ENCODE data around the gene OTOR. TPM values are rescaled to one million over a fixed set of nuclear protein-coding genes. Genes with fewer than 3 reads are reported as not detected.

The OTOR gene
- total RNA-seq, 1 experiment from 2014 or later = not detected

- BruUV-seq (replicated peaks) = no TSS peak
- no peak for ATAC-seq
- in situ Hi-C loops (cut with HindIII; ENCODE audit: low pct_unique_long_range_greater_than_20kb, low sequenced_read_pairs) = no loop called here
These were observed 36.4 kb upstream of the OTOR start for GRCh38 chr20:16711661-16712258.

DNA sequence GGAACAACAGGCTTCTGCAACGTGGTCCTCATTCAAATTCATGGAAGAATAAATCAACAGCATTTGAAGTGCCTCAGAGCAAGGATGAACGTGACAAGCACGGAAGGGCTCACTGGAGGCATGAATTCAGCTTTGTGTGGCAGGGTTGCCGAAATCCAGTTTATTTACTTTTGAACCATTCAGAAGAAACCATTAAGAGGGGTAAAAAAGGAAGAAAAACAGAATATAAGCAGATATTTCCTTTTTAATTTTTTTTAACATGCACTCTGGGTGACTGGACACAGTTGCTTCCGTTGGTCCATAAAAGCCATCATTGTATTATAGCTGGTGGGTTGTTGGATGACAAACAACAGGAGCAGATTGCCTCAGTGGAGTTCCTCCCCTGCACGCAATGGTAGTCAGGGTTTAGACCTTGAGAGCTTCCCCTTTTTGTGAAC lies 35.6 kb upstream of the OTOR start:
- Histone ChIP-seq H3K9me3 (ENCODE audit: control insufficient read depth, insufficient read depth, low read depth, low read length) (no peaks in the 10 kb centered on the region), H3K4me1 (ENCODE audit: control insufficient read depth, insufficient read depth, low read length) (no peaks in the 10 kb centered on the region), H3K36me3 (ENCODE audit: control insufficient read depth, insufficient read depth, low read length) (no peaks in the 10 kb centered on the region), H3K4me3 (ENCODE audit: low read depth in 2 of 2, low read length in 2 of 2) (no peak overlapping the region), H3K27me3 (ENCODE audit: control insufficient read depth, insufficient read depth, low read length) (peaks cover 5% of the 10 kb centered on the region; the same call in 1 of the 2 replicates), H3K27ac (ENCODE audit: low read length) (no peak overlapping the region)
- in situ Hi-C loops (cut with HindIII; ENCODE audit: low pct_unique_long_range_greater_than_20kb, low sequenced_read_pairs) = no loop called here
- TF ChIP-seq TCF7L2 (IDR thresholded peaks at IDR 0.05; ENCODE audit: low read depth, low read length) (no peak), POLR2AphosphoS5 (IDR thresholded peaks at IDR 0.05; ENCODE audit: low read depth, low read length) (no peak), CTCF (IDR thresholded peaks at IDR 0.05) (no peak), SIN3A (IDR thresholded peaks at IDR 0.05; ENCODE audit: borderline replicate concordance, insufficient read depth, low read depth, low read length) (no peak)
- TF ChIP-seq, protein P1, sequence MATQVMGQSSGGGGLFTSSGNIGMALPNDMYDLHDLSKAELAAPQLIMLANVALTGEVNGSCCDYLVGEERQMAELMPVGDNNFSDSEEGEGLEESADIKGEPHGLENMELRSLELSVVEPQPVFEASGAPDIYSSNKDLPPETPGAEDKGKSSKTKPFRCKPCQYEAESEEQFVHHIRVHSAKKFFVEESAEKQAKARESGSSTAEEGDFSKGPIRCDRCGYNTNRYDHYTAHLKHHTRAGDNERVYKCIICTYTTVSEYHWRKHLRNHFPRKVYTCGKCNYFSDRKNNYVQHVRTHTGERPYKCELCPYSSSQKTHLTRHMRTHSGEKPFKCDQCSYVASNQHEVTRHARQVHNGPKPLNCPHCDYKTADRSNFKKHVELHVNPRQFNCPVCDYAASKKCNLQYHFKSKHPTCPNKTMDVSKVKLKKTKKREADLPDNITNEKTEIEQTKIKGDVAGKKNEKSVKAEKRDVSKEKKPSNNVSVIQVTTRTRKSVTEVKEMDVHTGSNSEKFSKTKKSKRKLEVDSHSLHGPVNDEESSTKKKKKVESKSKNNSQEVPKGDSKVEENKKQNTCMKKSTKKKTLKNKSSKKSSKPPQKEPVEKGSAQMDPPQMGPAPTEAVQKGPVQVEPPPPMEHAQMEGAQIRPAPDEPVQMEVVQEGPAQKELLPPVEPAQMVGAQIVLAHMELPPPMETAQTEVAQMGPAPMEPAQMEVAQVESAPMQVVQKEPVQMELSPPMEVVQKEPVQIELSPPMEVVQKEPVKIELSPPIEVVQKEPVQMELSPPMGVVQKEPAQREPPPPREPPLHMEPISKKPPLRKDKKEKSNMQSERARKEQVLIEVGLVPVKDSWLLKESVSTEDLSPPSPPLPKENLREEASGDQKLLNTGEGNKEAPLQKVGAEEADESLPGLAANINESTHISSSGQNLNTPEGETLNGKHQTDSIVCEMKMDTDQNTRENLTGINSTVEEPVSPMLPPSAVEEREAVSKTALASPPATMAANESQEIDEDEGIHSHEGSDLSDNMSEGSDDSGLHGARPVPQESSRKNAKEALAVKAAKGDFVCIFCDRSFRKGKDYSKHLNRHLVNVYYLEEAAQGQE (IDR thresholded peaks at IDR 0.05; ENCODE audit: insufficient read depth in 1 of 2, low read depth in 2 of 2, low read length in 1 of 2) = no peak
- no TSS peak for BruUV-seq (replicated peaks)
- intact Hi-C loops (cut with micrococcal nuclease; ENCODE audit: unreplicated experiment) = no loop called here
- CTCF ChIA-PET = no interaction called here
- ATAC-seq = no peak
- POLR2A ChIA-PET = no interaction called here
- no peak for DNase-seq (ENCODE audit: low read depth, low spot score)

More at GRCh38 chr20:16711661-16712258, 36.4 kb upstream of the OTOR start:
- POLR2A ChIA-PET = no interaction called here
- H3K4me1 ChIP-seq (ENCODE audit: control insufficient read depth, insufficient read depth, low read length) = no peaks in the 10 kb centered on the region
- no peak overlapping the region for H3K4me3 ChIP-seq (ENCODE audit: low read depth in 2 of 2, low read length in 2 of 2)
- intact Hi-C loops (cut with micrococcal nuclease; ENCODE audit: unreplicated experiment) = no loop called here
- no peak for DNase-seq (ENCODE audit: low read depth, low spot score)
- H3K27me3 ChIP-seq (ENCODE audit: control insufficient read depth, insufficient read depth, low read length) = peaks cover 5% of the 10 kb centered on the region; the same call in 1 of the 2 replicates
- TF ChIP-seq SIN3A (IDR thresholded peaks at IDR 0.05; ENCODE audit: borderline replicate concordance, insufficient read depth, low read depth, low read length) (no peak), CTCF (IDR thresholded peaks at IDR 0.05) (no peak), TCF7L2 (IDR thresholded peaks at IDR 0.05; ENCODE audit: low read depth, low read length) (no peak), POLR2AphosphoS5 (IDR thresholded peaks at IDR 0.05; ENCODE audit: low read depth, low read length) (no peak)
- TF ChIP-seq, protein P1 (IDR thresholded peaks at IDR 0.05; ENCODE audit: insufficient read depth in 1 of 2, low read depth in 2 of 2, low read length in 1 of 2) = no peak
- no peak overlapping the region for H3K27ac ChIP-seq (ENCODE audit: low read length)
- no peaks in the 10 kb centered on the region for H3K9me3 ChIP-seq (ENCODE audit: control insufficient read depth, insufficient read depth, low read depth, low read length)
- no peaks in the 10 kb centered on the region for H3K36me3 ChIP-seq (ENCODE audit: control insufficient read depth, insufficient read depth, low read length)
- CTCF ChIA-PET = no interaction called here

Data from Panc1 (cell line).